Small intestine (tissue), 7 donors: ENCODE data around the gene DDX11. TPM values are rescaled to one million over a fixed set of nuclear protein-coding genes. Genes with fewer than 3 reads are reported as not detected.
"Not testable (repeated sequence)": the region's sequence is repeated elsewhere in the genome, so short reads cannot be mapped to it uniquely, and the experiment has no call there.

Experiments
- DNase-seq, 2 donors: peaks; one replicate each; pipeline versions ENCODE4 v3.0.0 to v3.0.0-alpha.2; 2013
- FAIRE-seq: peaks from 2 replicates; lab custom pipeline; 2012; peaks lifted over from hg19 to GRCh38; lab: Jason Lieb, UNC
- H3K27ac ChIP-seq, 3 donors: one replicate each; pipeline ENCODE4 v1.5.1; 2013; ENCODE audit warnings: low read length in 2 of 3, mild to moderate bottlenecking in 2 of 3, control low read depth in 1 of 3, inconsistent platforms in 1 of 3, low read depth in 1 of 3, moderate library complexity in 1 of 3
- H3K27me3 ChIP-seq, 3 donors: one replicate each; pipeline ENCODE4 v1.6.1; 2013; ENCODE audit warnings: low read length in 3 of 3, inconsistent platforms in 1 of 3; ENCODE audit not compliant: control insufficient read depth in 3 of 3, insufficient read depth in 3 of 3
- H3K36me3 ChIP-seq, 3 donors: one replicate each; pipeline ENCODE4 v1.6.1; 2013; ENCODE audit warnings: low read length in 3 of 3, inconsistent platforms in 1 of 3, low read depth in 1 of 3, mild to moderate bottlenecking in 1 of 3, moderate library complexity in 1 of 3; ENCODE audit not compliant: control insufficient read depth in 3 of 3, insufficient read depth in 2 of 3
- H3K4me1 ChIP-seq, 3 donors: one replicate each; pipeline ENCODE4 v1.6.1; 2013; ENCODE audit warnings: low read length in 2 of 3, inconsistent platforms in 1 of 3, low read depth in 1 of 3, mild to moderate bottlenecking in 1 of 3, moderate library complexity in 1 of 3; ENCODE audit not compliant: control insufficient read depth in 3 of 3, insufficient read depth in 2 of 3
- H3K4me3 ChIP-seq, 3 donors: one replicate each; pipeline ENCODE4 v1.5.1; 2013; ENCODE audit warnings: low read length in 3 of 3, control low read depth in 1 of 3, inconsistent platforms in 1 of 3, low read depth in 1 of 3, mild to moderate bottlenecking in 1 of 3, moderate library complexity in 1 of 3
- H3K9me3 ChIP-seq, 2 donors: one replicate each; pipeline ENCODE4 v1.6.1; 2013; ENCODE audit warnings: low read depth in 1 of 2, low read length in 1 of 2; ENCODE audit not compliant: control insufficient read depth in 2 of 2, insufficient read depth in 1 of 2
- WGBS, 3 donors: extraction: QIAGEN DNeasy Blood & Tissue Kit; methylation state at CpG; one replicate each; pipeline ENCODE4 v1.1.7; 2013; 5-methylcytosine and 5-hydroxymethylcytosine counted together
- polyA plus RNA-seq, 4 donors: library from polyadenylated mRNA; stranded (reverse) in 3 of 4; unstranded in 1 of 4; fragments of 200-250 nt in 3 of 4; fragments of 120-200 nt in 1 of 4; gene quantifications; one replicate each; pipeline versions ENCODE4 v1.2.1 to v1.2.3, GENCODE V29; 2013
- donor health status: healthy with polysubstance abuse.
- donor health status: control.
- donor health status: control.
- donor health status: Bipolar disorder and iron deficiency.
- donor health status: healthy.

The DDX11 gene
- polyA plus RNA-seq, 4 donors = 7.3 to 25.7 (median 17.5) TPM

DNA sequence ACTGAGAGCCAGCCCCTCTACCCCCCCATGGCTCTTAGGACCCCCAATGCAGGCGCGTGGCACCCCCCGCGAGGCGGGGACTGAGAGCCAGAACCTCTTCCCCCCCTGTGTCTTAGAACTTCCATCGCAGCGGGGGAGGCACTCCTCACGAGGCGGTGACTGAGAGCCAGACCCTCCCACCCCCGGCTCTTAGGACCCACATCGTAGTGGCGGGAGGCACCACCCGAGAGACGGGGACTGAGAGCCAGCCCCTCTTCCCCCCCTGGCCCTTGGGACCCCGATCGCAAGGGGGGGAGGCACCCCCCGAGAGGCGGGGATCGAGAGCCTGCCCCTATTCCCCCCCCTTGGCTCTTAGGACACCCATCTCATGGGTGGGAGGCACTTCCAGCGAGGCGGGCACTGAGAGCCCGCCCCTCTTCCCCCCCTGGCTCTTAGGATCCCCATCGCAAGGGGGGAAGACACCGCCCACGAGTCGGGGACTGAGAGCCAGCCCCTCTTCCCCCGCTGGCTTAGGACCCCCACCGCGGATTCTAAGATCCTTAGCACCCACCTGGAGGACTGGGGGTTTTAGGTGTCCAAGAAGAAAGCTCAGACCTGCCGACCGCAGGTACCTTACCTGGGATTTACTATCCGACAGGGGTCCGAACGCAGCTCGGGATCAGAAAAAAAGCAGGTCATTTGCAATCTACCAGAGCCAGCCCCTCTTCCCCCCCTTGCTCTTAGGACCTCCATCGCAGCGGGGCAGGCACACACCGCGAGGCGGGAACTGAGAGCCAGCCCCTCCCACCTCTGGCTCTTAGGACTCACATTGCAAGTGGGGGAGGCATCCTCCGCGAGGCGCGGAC lies 44.9 kb downstream of the DDX11 start:
- no peaks in the 10 kb centered on the region for H3K36me3 ChIP-seq
- H3K4me3 ChIP-seq = peak overlapping the region in 2 of 3 donors; percentile 49 to 54
- DNase-seq = peak in 1 of 2 donors; percentile 47
- H3K4me1 ChIP-seq = peaks cover 0 to 25% (median 8%) of the 10 kb centered on the region in 3 donors
- no peak overlapping the region for H3K27ac ChIP-seq
- FAIRE-seq = no peak
- H3K9me3 ChIP-seq = no peaks in the 10 kb centered on the region
- WGBS, 3 donors = 7 to 37% (median 15%) methylated on average over 43 to 44 of the region's 44 CpGs
- peaks cover 0 to 23% (median 8%) of the 10 kb centered on the region in 3 donors for H3K27me3 ChIP-seq

DNA sequence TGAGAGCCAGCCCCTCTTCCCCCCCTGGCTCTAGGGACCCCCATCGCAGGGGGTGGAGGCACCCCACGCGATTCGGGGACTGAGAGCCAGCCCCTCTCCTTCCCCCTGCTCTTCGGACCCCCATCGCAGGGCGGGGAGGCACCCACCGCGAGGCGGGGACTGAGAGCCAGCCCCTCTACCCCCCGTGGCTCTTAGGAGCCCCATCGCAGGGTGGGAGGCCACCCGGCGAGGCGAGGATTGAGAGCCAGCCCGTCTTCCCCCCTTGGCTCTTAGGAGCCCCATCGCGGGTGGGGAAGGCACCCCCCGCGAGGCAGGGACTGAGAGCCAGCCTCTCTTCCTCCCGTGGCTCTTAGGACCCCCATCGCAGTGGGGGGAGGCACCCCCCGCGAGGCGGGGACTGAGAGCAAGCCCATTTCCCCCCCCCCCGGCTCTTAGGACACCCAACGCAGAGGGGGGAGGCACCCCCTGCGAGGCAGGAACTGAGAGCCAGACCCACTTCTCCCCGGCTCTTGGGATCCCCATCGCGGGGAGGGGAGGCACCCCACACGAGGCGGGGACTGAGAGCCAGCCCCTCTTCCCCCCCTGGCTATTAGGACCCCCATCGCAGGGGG lies 45.6 kb downstream of the DDX11 start:
- DNase-seq = peak in 1 of 2 donors; percentile 27
- Histone ChIP-seq H3K4me3 (peak overlapping the region in 1 of 3 donors; percentile 49), H3K27ac (no peak overlapping the region), H3K27me3 (peaks cover 0 to 23% (median 8%) of the 10 kb centered on the region in 3 donors), H3K9me3 (no peaks in the 10 kb centered on the region), H3K4me1 (peaks cover 0 to 25% (median 8%) of the 10 kb centered on the region in 3 donors), H3K36me3 (no peaks in the 10 kb centered on the region)
- 8 to 57% (median 25%) methylated on average over 28 to 34 of the region's 34 CpGs for WGBS, 3 donors
- FAIRE-seq = no peak

DNA sequence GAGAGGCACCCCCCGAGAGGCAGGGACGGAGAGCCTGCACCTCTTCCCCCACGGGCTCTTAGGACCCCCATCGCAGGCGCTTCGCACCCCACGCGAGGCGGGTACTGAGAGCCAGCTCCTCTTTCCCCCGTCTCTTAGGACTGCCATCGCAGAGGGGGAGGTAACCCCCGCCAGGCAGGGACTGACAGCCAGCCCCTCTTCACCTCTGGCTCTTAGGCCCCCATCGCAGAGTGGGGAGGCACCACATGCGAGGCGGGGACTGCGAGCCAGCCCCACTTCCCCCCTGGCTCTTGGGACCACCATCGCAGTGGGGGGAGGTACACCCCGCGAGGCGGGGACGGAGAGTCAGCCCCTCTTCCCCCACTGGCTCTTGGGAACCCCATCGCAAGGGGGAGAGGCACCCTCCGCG lies 46.1 kb downstream of the DDX11 start:
- Histone ChIP-seq H3K4me1 (peaks cover 0 to 25% (median 8%) of the 10 kb centered on the region in 3 donors), H3K27me3 (peaks cover 0 to 23% (median 8%) of the 10 kb centered on the region in 3 donors), H3K9me3 (no peaks in the 10 kb centered on the region), H3K4me3 (no peak overlapping the region), H3K27ac (no peak overlapping the region), H3K36me3 (no peaks in the 10 kb centered on the region)
- 12 to 92% (median 59%) methylated on average over 20 to 24 of the region's 24 CpGs for WGBS, 3 donors
- DNase-seq (peak in 1 of 2 donors; percentile 5), FAIRE-seq (no peak)

DNA sequence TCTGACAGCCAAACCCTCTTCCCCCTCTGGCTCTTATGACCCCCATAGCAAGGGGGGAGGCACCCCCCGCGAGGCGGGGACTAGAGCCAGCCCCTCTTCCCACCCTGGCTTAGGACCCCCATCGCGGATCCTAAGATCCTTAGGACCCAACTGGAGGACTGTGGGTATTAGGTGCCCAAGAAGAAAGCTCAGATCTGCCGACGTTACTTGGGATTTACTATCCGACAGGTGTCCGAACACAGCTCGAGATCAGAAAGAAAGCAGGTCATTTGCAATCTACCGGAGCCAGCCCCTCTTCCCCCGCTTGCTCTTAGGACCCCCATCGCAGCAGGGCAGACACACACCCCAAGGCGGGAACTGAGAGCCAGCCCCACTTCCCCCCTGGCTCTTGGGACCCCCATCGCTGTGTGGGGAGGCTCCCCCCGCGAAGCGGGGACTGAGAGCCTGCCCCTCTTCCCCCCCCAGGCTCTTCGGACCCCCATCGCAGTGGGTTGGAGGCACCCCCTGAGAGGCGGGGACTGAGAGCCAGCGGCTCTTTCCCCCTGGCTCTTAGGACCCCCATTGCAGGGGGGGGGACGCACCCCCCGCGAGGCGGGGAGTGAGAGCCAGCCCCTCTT lies 46.8 kb downstream of the DDX11 start:
- peaks cover 0 to 23% (median 8%) of the 10 kb centered on the region in 3 donors for H3K27me3 ChIP-seq
- DNase-seq = peak in 1 of 2 donors; percentile 21
- WGBS, 3 donors = 33 to 67% (median 54%) methylated on average over 4 to 23 of the region's 26 CpGs
- no peak overlapping the region for H3K27ac ChIP-seq
- FAIRE-seq = no peak
- H3K36me3 ChIP-seq = no peaks in the 10 kb centered on the region
- H3K4me3 ChIP-seq = no peak overlapping the region
- H3K9me3 ChIP-seq = no peaks in the 10 kb centered on the region
- peaks cover 0 to 25% (median 8%) of the 10 kb centered on the region in 3 donors for H3K4me1 ChIP-seq

DNA sequence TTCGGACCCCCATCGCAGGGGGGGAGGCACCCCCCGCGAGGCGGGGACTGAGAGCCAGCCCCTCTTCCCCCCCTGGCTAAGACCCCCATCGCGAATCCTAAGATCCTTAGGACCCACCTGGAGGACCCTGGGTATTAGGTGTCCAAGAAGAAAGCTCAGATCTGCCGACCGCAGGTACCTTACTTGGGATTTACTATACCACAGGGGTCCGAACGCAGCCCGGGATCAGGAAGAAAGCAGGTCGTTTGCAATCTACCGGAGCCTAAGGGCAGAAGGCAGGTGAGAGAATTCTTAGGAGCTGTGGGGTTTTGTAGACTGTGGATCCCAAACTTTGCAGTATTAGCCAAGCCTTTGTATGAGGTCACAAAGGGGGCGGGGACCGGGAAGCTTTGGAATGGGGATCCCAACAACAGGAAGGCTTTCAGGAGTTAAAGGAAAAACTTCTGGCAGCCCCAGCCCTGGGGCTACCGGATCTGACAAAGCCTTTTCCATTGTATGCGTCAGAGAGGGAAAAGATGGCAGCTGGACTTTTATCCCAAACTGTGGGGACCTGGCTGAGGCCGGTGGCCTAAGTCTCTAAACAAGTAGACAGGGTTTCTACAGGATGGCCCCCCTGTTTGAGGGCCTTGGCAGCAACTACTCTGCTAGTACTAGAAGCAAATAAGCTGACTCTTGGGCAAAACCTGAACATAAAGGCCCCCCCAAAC lies 47.5 kb downstream of the DDX11 start:
- H3K4me3 ChIP-seq, H3K36me3 ChIP-seq, H3K27ac ChIP-seq, FAIRE-seq, H3K9me3 ChIP-seq: not testable (repeated sequence)
- peaks cover 0 to 23% (median 8%) of the 10 kb centered on the region in 3 donors for H3K27me3 ChIP-seq
- 48 to 69% (median 57%) methylated on average over 18 to 19 of the region's 19 CpGs for WGBS, 3 donors
- peaks cover 0 to 25% (median 8%) of the 10 kb centered on the region in 3 donors for H3K4me1 ChIP-seq
- peak in 1 of 2 donors; percentile 8 for DNase-seq

DNA sequence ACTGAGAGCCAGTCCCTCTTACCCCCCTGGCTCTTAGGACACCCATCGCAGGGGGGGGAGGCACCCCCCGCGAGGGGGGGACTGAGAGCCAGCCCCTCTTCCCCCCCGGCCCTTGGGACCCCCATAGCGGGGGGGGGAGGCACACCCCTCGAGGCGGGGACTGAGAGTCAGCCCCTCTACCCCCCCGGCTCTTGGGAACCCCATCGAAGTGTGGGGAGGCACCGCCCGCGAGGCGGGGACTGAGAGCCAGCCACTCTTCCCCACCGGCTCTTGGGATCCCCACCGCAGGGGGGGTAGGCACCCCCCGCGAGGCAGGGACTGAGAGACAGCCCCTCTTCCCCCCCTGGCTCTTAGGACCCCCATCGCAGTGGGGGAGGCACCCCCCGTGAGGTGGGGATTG lies 48.8 kb downstream of the DDX11 start:
- no peaks in the 10 kb centered on the region for H3K36me3 ChIP-seq
- FAIRE-seq = no peak
- H3K4me1 ChIP-seq = peaks cover 0 to 22% (median 8%) of the 10 kb centered on the region in 3 donors
- H3K4me3 ChIP-seq = no peak overlapping the region
- H3K27ac ChIP-seq = no peak overlapping the region
- no peak for DNase-seq
- no peaks in the 10 kb centered on the region for H3K9me3 ChIP-seq
- 73 to 85% (median 77%) methylated on average over 9 to 16 of the region's 19 CpGs for WGBS, 3 donors
- peaks cover 0 to 19% (median 6%) of the 10 kb centered on the region in 3 donors for H3K27me3 ChIP-seq

DNA sequence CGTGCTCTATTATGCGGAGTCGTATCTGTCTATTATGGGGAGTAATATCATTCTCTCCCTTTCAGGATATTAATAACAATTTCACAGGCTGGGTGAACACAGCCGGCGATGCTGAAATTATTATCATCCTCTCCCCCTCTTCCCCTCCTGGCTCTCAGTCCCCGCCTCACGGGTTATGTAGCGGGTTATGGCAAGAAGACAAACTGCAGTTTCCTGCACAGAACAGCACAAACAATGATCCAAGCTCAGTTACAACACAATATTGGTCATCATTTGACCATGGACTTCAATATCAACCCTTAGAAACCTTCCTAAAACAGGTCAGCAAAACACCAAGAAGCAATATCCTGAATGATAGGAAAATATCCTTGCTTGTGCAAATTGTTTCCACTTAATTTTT lies 50.5 kb downstream of the DDX11 start:
- not testable (repeated sequence) for H3K36me3 ChIP-seq, H3K4me3 ChIP-seq, H3K27me3 ChIP-seq, H3K4me1 ChIP-seq, DNase-seq, H3K27ac ChIP-seq, FAIRE-seq, H3K9me3 ChIP-seq
- WGBS, 3 donors = 47 to 91% (median 75%) methylated on average over 6 to 8 of the region's 8 CpGs

DNA sequence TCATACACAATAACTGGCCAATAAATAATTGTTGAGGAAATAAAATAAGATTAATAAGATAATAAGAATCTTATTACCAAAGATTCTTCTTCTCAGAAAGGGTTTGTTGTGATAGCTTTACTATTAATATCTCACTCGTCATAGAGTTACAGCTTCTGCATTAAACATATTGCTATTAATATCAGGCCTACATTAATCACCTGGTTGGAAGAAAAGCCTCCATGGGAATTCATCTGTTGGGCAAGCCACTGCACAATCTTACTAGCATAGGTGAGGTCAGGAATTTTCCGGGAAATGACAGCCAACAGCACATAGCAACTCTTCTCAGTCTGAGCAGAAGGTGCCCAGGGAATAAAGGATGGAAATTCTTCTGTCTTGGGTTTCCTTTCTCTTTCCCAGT lies 51.5 kb downstream of the DDX11 start:
- H3K4me3 ChIP-seq, H3K36me3 ChIP-seq, DNase-seq, H3K9me3 ChIP-seq, H3K4me1 ChIP-seq, H3K27ac ChIP-seq, FAIRE-seq, H3K27me3 ChIP-seq: not testable (repeated sequence)
- WGBS, 3 donors = 85 to 93% (median 90%) methylated on average over 2 of the region's 2 CpGs
